Skeletal muscle satellite cell (primary cell): ENCODE results near the gene STAT3.

ENCODE experiments used
- H3K27me3 ChIP-seq: 2 replicates; pipeline ENCODE4 v1.7.0; 2013; ENCODE audit warnings: low read length; ENCODE audit not compliant: control insufficient read depth, insufficient read depth
- H3K36me3 ChIP-seq: 2 replicates; pipeline ENCODE4 v1.7.0; 2013; ENCODE audit warnings: mild to moderate bottlenecking, control low read depth, low read length; ENCODE audit not compliant: insufficient read depth
- H3K4me1 ChIP-seq: 2 replicates; pipeline ENCODE4 v1.7.0; 2013; ENCODE audit warnings: low read length; ENCODE audit not compliant: control insufficient read depth, insufficient read depth
- H3K4me2 ChIP-seq: 2 replicates; pipeline ENCODE4 v1.7.0; 2013; ENCODE audit warnings: mild to moderate bottlenecking, low read length
- H3K4me3 ChIP-seq: 2 replicates; pipeline ENCODE4 v1.7.0; 2013; ENCODE audit warnings: low read length
- H3K9ac ChIP-seq: 2 replicates; pipeline ENCODE4 v1.7.0; 2013; ENCODE audit warnings: mild to moderate bottlenecking, low read depth, low read length, moderate library complexity
- H3K9me3 ChIP-seq: replicated peaks from 2 replicates; pipeline ENCODE4 v1.7.0; 2013; ENCODE audit warnings: mild to moderate bottlenecking, control low read depth, low read length

Gene STAT3

DNA sequence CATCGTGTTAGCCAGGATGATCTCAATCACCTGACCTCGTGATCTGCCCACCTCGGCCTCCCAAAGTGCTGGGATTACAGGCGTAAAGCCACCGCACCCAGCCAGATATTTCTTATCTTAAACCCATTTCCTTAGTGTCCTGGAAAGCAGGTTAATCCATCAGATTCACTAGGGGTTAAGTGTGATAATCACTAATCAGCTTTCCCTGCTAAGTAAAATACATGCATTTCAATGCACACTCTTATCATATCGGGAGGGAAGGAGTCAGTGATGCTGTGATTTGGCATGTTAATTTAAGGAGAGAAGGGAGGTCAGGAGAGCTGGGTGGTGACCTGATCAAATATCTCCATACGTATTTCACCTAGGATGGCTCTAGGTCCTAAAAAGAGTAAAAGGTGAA is 29.1 kb downstream of the STAT3 start:
- H3K9me3 ChIP-seq: no peaks in the 10 kb centered on the region
- H3K9ac ChIP-seq: no peak overlapping the region
- no peak overlapping the region for H3K4me3 ChIP-seq
- peaks cover 28% of the 10 kb centered on the region for H3K4me1 ChIP-seq
- H3K27me3 ChIP-seq: no peaks in the 10 kb centered on the region
- no peaks in the 10 kb centered on the region for H3K36me3 ChIP-seq
- no peak overlapping the region for H3K4me2 ChIP-seq

GRCh38 chr17:42358434-42358833 is 29.8 kb downstream of the STAT3 start:
- Histone ChIP-seq H3K9me3 (no peaks in the 10 kb centered on the region), H3K4me2 (no peak overlapping the region), H3K27me3 (no peaks in the 10 kb centered on the region), H3K4me3 (no peak overlapping the region), H3K4me1 (peaks cover 22% of the 10 kb centered on the region), H3K9ac (no peak overlapping the region), H3K36me3 (no peaks in the 10 kb centered on the region)

- Histone ChIP-seq H3K27me3 (no peaks in the 10 kb centered on the region), H3K36me3 (no peaks in the 10 kb centered on the region), H3K4me3 (no peak overlapping the region), H3K9ac (no peak overlapping the region), H3K4me2 (no peak overlapping the region), H3K4me1 (peaks cover 7% of the 10 kb centered on the region), H3K9me3 (no peaks in the 10 kb centered on the region)
Measured at GRCh38 chr17:42354956-42355843, 33.0 kb downstream of the STAT3 start.

DNA sequence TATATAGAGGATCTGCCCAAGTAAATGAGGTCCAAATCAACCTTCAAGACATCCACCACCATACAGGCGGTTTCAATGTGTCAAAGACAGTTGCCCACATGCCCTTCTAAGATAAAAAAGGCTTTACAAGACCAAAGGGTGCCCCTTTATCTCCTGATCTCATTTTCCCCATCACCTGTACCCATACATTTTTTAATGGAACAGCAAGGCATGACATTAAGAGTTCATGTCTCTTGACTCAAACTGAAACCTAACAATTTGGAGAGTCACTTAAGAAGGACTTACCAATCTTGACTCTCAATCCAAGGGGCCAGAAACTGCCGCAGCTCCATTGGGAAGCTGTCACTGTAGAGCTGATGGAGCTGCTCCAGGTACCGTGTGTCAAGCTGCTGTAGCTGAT is 40.1 kb downstream of the STAT3 start:
- Histone ChIP-seq H3K4me1 (peaks cover 9% of the 10 kb centered on the region), H3K4me2 (no peak overlapping the region), H3K27me3 (no peaks in the 10 kb centered on the region), H3K9me3 (no peaks in the 10 kb centered on the region), H3K9ac (no peak overlapping the region), H3K4me3 (no peak overlapping the region), H3K36me3 (peaks cover 26% of the 10 kb centered on the region)

DNA sequence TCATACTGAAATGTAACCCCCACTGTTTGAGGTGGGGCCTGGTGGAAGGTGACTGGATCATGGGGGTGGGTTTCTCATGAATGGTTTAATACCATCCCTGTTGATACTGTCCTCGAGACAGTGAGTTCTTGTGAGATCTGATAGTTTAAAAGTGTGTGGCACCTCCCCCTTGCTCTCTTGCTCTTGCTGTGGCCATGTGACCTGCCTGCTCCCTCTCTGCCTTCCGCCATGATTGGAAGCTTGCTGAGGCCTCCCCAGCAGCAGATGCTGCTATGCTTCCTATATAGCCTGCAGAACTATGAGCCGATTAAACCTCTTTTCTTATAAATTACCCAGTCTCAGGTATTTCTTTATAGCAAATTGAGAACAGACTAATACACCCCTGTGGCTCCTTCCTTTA is 40.6 kb downstream of the STAT3 start:
- H3K9ac ChIP-seq: no peak overlapping the region
- peak overlapping the region; percentile 42 for H3K4me2 ChIP-seq
- H3K27me3 ChIP-seq: no peaks in the 10 kb centered on the region
- H3K9me3 ChIP-seq: no peaks in the 10 kb centered on the region
- peaks cover 13% of the 10 kb centered on the region for H3K4me1 ChIP-seq
- H3K4me3 ChIP-seq: no peak overlapping the region
- H3K36me3 ChIP-seq: peaks cover 27% of the 10 kb centered on the region

DNA sequence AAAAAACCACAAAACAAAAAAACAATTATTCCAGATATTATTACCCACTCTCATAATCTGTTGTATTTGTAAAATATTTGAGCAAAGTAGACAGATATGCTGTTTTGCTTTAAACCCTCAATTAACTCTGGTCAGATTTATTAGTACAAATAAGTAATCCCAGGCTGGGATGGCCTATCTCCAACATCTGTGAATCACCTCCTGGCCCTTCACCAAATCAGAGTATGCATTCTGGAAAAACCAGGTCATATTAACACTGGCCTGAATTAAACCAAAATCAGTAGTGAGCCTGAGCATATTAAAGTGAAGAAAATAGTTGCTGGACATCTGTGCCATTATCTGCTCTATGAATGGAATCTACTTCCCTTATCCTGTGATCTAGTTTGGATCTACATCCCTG is 41.0 kb downstream of the STAT3 start:
- Histone ChIP-seq H3K27me3 (no peaks in the 10 kb centered on the region), H3K9me3 (no peaks in the 10 kb centered on the region), H3K36me3 (peaks cover 27% of the 10 kb centered on the region), H3K4me2 (peak overlapping the region; percentile 42), H3K4me1 (peaks cover 17% of the 10 kb centered on the region), H3K9ac (no peak overlapping the region), H3K4me3 (no peak overlapping the region)

DNA sequence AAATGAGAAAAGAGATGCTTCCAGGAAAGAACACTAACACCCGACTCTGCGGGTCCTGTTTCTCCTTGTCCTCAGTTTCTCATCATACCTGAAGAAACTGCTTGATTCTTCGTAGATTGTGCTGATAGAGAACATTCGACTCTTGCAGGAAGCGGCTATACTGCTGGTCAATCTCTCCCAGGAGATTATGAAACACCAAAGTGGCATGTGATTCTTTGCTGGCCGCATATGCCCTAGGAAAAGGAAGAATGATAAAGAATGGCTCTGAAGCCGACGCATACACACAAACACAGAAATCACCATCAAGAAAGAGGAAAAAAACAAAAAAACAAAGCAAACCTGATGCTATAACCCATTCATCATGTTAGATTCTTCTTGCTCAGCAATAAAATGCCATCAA is 41.8 kb downstream of the STAT3 start:
- Histone ChIP-seq H3K4me1 (peaks cover 17% of the 10 kb centered on the region), H3K27me3 (no peaks in the 10 kb centered on the region), H3K36me3 (peaks cover 33% of the 10 kb centered on the region), H3K4me2 (no peak overlapping the region), H3K4me3 (no peak overlapping the region), H3K9me3 (no peaks in the 10 kb centered on the region), H3K9ac (no peak overlapping the region)

DNA sequence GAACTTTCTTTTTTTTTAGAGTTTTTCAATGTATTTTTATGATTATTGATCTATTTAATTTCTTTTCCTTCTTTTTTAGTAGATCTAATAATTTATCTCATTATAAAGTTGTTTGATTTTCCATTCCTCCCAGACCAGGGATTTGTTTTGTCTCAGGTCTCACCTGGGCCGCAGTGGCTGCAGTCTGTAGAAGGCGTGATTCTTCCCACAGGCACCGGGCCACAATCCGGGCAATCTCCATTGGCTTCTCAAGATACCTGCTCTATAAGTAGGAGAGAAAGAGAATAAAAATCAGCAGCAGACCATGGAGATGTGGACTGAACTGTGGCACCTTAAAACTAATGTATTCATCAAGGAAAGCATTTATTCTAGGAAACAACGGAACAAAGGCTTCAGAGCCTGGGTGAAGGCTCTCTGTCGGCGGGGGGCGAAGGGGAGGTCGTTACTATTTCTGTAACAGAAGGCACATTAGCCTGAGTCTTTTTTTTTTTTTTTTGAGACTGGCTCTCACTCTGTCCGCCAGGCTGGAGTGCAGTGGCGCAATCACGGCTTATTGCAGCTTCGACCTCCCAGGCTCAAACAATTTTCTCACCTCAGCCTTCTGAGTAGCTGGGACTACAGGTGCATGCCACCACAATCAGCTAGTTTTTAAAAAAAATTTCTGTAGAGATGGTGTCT is 42.7 kb downstream of the STAT3 start:
- H3K27me3 ChIP-seq: no peaks in the 10 kb centered on the region
- peaks cover 39% of the 10 kb centered on the region for H3K36me3 ChIP-seq
- no peak overlapping the region for H3K4me3 ChIP-seq
- no peak overlapping the region for H3K9ac ChIP-seq
- H3K4me1 ChIP-seq: peaks cover 17% of the 10 kb centered on the region
- H3K9me3 ChIP-seq: no peaks in the 10 kb centered on the region
- H3K4me2 ChIP-seq: no peak overlapping the region

GRCh38 chr17:42342242-42343008 is 45.8 kb downstream of the STAT3 start:
- H3K36me3 ChIP-seq: peaks cover 52% of the 10 kb centered on the region

GRCh38 chr17:42341568-42341967 is 46.7 kb downstream of the STAT3 start:
- Histone ChIP-seq H3K4me1 (peaks cover 7% of the 10 kb centered on the region), H3K9me3 (no peaks in the 10 kb centered on the region), H3K36me3 (peaks cover 58% of the 10 kb centered on the region), H3K4me3 (no peak overlapping the region), H3K27me3 (no peaks in the 10 kb centered on the region), H3K9ac (no peak overlapping the region), H3K4me2 (no peak overlapping the region)

More at GRCh38 chr17:42342242-42343008, 45.8 kb downstream of the STAT3 start:
- Histone ChIP-seq H3K4me3 (no peak overlapping the region), H3K4me2 (no peak overlapping the region), H3K4me1 (peaks cover 12% of the 10 kb centered on the region), H3K9ac (no peak overlapping the region), H3K9me3 (no peaks in the 10 kb centered on the region), H3K27me3 (no peaks in the 10 kb centered on the region)

- H3K36me3 ChIP-seq: peaks cover 54% of the 10 kb centered on the region
- no peak overlapping the region for H3K4me3 ChIP-seq
- no peaks in the 10 kb centered on the region for H3K27me3 ChIP-seq
- H3K4me1 ChIP-seq: peaks cover 7% of the 10 kb centered on the region
- no peaks in the 10 kb centered on the region for H3K9me3 ChIP-seq
- no peak overlapping the region for H3K9ac ChIP-seq
- H3K4me2 ChIP-seq: no peak overlapping the region
Measured at GRCh38 chr17:42340691-42341127, 47.5 kb downstream of the STAT3 start.
